ENCODE data around the gene BAAT.
"Not testable (repeated sequence)": the region's sequence is repeated elsewhere in the genome, so short reads cannot be mapped to it uniquely, and the experiment has no call there.

BAAT gene

GRCh38 chr9:101384873-101385536, at the start of gene BAAT:
Gene BAAT (minus strand): TSS chr9:101385006. CDS start chr9:101371404, 13,602 bp downstream.
- DNase-seq (ENCODE audit: low spot score): not testable (repeated sequence)

GRCh38 chr9:101433229-101433628, 48.4 kb upstream of the BAAT start:
- no peak for DNase-seq (ENCODE audit: low spot score)

- no peak for DNase-seq (ENCODE audit: low spot score)
These were observed 47.9 kb upstream of the BAAT start for GRCh38 chr9:101432740-101433139.

- DNase-seq (ENCODE audit: low spot score): no peak
These were observed 47.4 kb upstream of the BAAT start for GRCh38 chr9:101432171-101432570.

GRCh38 chr9:101429736-101430135, 44.9 kb upstream of the BAAT start:
- DNase-seq (ENCODE audit: low spot score): no peak

GRCh38 chr9:101428909-101429308, 44.1 kb upstream of the BAAT start:
- DNase-seq (ENCODE audit: low spot score): no peak

- no peak for DNase-seq (ENCODE audit: low spot score)
These were observed 43.3 kb upstream of the BAAT start for GRCh38 chr9:101427957-101428655.

- no peak for DNase-seq (ENCODE audit: low spot score)
These were observed 42.6 kb upstream of the BAAT start for GRCh38 chr9:101427358-101427757.

GRCh38 chr9:101421653-101422065, 36.9 kb upstream of the BAAT start:
- no peak for DNase-seq (ENCODE audit: low spot score)

- no peak for DNase-seq (ENCODE audit: low spot score)
These were observed 35.1 kb upstream of the BAAT start for GRCh38 chr9:101419863-101420262.

GRCh38 chr9:101418518-101419430, 34.0 kb upstream of the BAAT start:
- DNase-seq (ENCODE audit: low spot score): no peak

- DNase-seq (ENCODE audit: low spot score): no peak
These were observed 33.2 kb upstream of the BAAT start for GRCh38 chr9:101417977-101418376.

GRCh38 chr9:101417389-101417788, 32.6 kb upstream of the BAAT start:
- DNase-seq (ENCODE audit: low spot score): no peak

GRCh38 chr9:101415578-101415977, 30.8 kb upstream of the BAAT start:
- DNase-seq (ENCODE audit: low spot score): no peak

GRCh38 chr9:101414839-101415238, 30.0 kb upstream of the BAAT start:
- no peak for DNase-seq (ENCODE audit: low spot score)

- no peak for DNase-seq (ENCODE audit: low spot score)
These were observed 24.3 kb upstream of the BAAT start for GRCh38 chr9:101409079-101409477.

GRCh38 chr9:101408374-101409078, 23.7 kb upstream of the BAAT start:
- DNase-seq (ENCODE audit: low spot score): no peak

GRCh38 chr9:101403516-101404285, 18.9 kb upstream of the BAAT start:
- DNase-seq (ENCODE audit: low spot score): no peak

GRCh38 chr9:101400120-101400519, 15.3 kb upstream of the BAAT start:
- DNase-seq (ENCODE audit: low spot score): no peak

GRCh38 chr9:101399643-101399970, 14.8 kb upstream of the BAAT start:
- no peak for DNase-seq (ENCODE audit: low spot score)

GRCh38 chr9:101398930-101399642, 14.3 kb upstream of the BAAT start:
- DNase-seq (ENCODE audit: low spot score): peak; percentile 11
